SH-SY5Y (cell line): ENCODE results near the gene MCTP2.

Experiments
- GATA2 ChIP-seq: IDR thresholded peaks from 2 replicates; pipeline ENCODE4 v1.6.1; 2011; ENCODE audit warnings: mild to moderate bottlenecking, low read depth, low read length
- GATA3 ChIP-seq: IDR thresholded peaks from 2 replicates; pipeline ENCODE4 v1.6.1; 2011; ENCODE audit warnings: low read depth, mild to moderate bottlenecking, low read length, moderate library complexity

- no peak for TF ChIP-seq GATA2
- no peak for TF ChIP-seq GATA3
Observed at GRCh38 chr15:94193906-94194305, 37.5 kb upstream of the MCTP2 start.
